HepG2 (cell line): Measurements from ENCODE around the gene MAP1LC3B. TPM values are rescaled to one million over a fixed set of nuclear protein-coding genes. Genes with fewer than 3 reads are reported as not detected.

Experiments
- ATAC-seq: fragments of 200-7000 bp; cut with Tn5 transposase; 3 replicates; pipeline ENCODE4 v1.9.1; 2020; ENCODE audit warnings: mild to moderate bottlenecking, moderate library complexity
- BruUV-seq: library from RNA; stranded (reverse); fragments of 400-500 nt; replicated peaks from 2 replicates; lab custom pipeline; 2021; lab: Mats Ljungman, UMichigan
- CTCF ChIA-PET: fragments of 300-600 bp; formaldehyde crosslinking; extraction: SDS; loops from one replicate; lab custom pipeline; 2021; ENCODE audit warnings: low total read pairs, inconsistent platforms, low intra/inter-chr PET ratio; lab: Yijun Ruan, JAX
- POLR2A ChIA-PET: fragments of 350-600 bp; sonication (Branson Sonifier 250); formaldehyde crosslinking; loops from one replicate; lab custom pipeline; 2020; ENCODE audit warnings: antibody characterized with exemption, inconsistent platforms; lab: Yijun Ruan, JAX
- DNase-seq: peaks from one replicate; pipeline ENCODE4 v3.0.0-alpha.2; 2015; ENCODE audit warnings: low spot score
- FAIRE-seq: peaks from 3 replicates; lab custom pipeline; 2011; peaks lifted over from hg19 to GRCh38; lab: Jason Lieb, UNC
- H2AFZ ChIP-seq: one replicate; pipeline ENCODE4 v1.6.1; 2011; ENCODE audit warnings: low read length, inconsistent platforms
- H3K27ac ChIP-seq: fragments of 300-600 bp; 3 replicates; pipeline ENCODE4 v1.8.0; 2011; ENCODE audit warnings: mixed run types, mild to moderate bottlenecking, mixed read lengths, low read length, inconsistent platforms; ENCODE audit not compliant: insufficient read depth; ENCODE audit errors: extremely low read length
- H3K27me3 ChIP-seq, 2 experiments: fragments of 200-600 bp in 1 of 2; 2 replicates in 1 of 2; 3 replicates in 1 of 2; pipeline versions ENCODE4 v1.6.0 to v1.8.0; 2011; ENCODE audit warnings: low read length in 2 of 2, mild to moderate bottlenecking in 2 of 2, moderate library complexity in 2 of 2, inconsistent platforms in 1 of 2; ENCODE audit not compliant: insufficient read depth in 2 of 2, control insufficient read depth in 1 of 2
- H3K36me3 ChIP-seq, 2 experiments: fragments of 200-600 bp in 1 of 2; replicated peaks in 1 of 2; 2 replicates in 1 of 2; 3 replicates in 1 of 2; pipeline versions ENCODE4 v1.5.1 to v1.8.0; 2011; ENCODE audit warnings: low read length in 2 of 2, inconsistent platforms in 1 of 2; ENCODE audit not compliant: insufficient read depth in 2 of 2, control insufficient read depth in 1 of 2
- H3K4me1 ChIP-seq: 2 replicates; pipeline ENCODE4 v1.5.1; 2012; ENCODE audit warnings: low read length, inconsistent platforms; ENCODE audit not compliant: insufficient read depth
- H3K4me2 ChIP-seq: 2 replicates; pipeline ENCODE4 v1.6.0; 2011; ENCODE audit warnings: low read depth, low read length, inconsistent platforms
- H3K4me3 ChIP-seq, 3 experiments: fragments of 200-600 bp in 1 of 3; sonication (generic), shearing (Covaris generic) in 1 of 3; replicated peaks in 1 of 3; 2 replicates each; pipeline ENCODE4 v1.5.1; 2011 to 2016; ENCODE audit warnings: low read length in 3 of 3, inconsistent platforms in 2 of 3, low read depth in 2 of 3, mild to moderate bottlenecking in 2 of 3, control low read depth in 1 of 3, mixed read lengths in 1 of 3; ENCODE audit not compliant: insufficient read depth in 1 of 3
- H3K79me2 ChIP-seq: one replicate; pipeline ENCODE4 v1.6.1; 2011; ENCODE audit warnings: low read length, inconsistent platforms; ENCODE audit not compliant: insufficient read depth
- H3K9ac ChIP-seq: 2 replicates; pipeline ENCODE4 v1.6.0; 2011; ENCODE audit warnings: mild to moderate bottlenecking, low read depth, low read length, inconsistent platforms; ENCODE audit not compliant: insufficient read depth
- H3K9me3 ChIP-seq: 2 replicates; pipeline ENCODE4 v1.5.1; 2012; ENCODE audit warnings: mild to moderate bottlenecking, low read length
- H4K20me1 ChIP-seq: 2 replicates; pipeline ENCODE4 v1.6.0; 2011; ENCODE audit warnings: inconsistent platforms, mild to moderate bottlenecking, low read length, moderate library complexity; ENCODE audit not compliant: insufficient read depth
- ARNT2 ChIP-seq: sonication (generic); formaldehyde crosslinking; IDR thresholded peaks from 2 replicates; pipeline ENCODE4 v1.8.0; 2022; ENCODE audit warnings: mild to moderate bottlenecking, low read depth, missing genetic modification reagents, moderate library complexity
- FOXP1 ChIP-seq, 2 experiments: fragments of 450-650 bp in 1 of 2; IDR thresholded peaks; 2 replicates each; pipeline ENCODE4 v1.6.1; 2017 to 2018; ENCODE audit warnings: antibody characterized with exemption in 1 of 2
- GABPB1 ChIP-seq: IDR thresholded peaks from 2 replicates; pipeline ENCODE4 v1.6.1; 2016; ENCODE audit warnings: mild to moderate bottlenecking, missing genetic modification reagents, moderate library complexity, missing compliant biosample characterization
- GPN1 ChIP-seq: sonication (generic); formaldehyde crosslinking; IDR thresholded peaks from 2 replicates; pipeline ENCODE4 v1.5.1; 2020; ENCODE audit warnings: missing genetic modification reagents, borderline replicate concordance
- IRF1 ChIP-seq: sonication (generic); formaldehyde crosslinking; IDR thresholded peaks from 2 replicates; pipeline ENCODE4 v1.4.0; 2020; ENCODE audit warnings: low read depth, mild to moderate bottlenecking, missing genetic modification reagents
- MAF1 ChIP-seq: sonication (generic); formaldehyde crosslinking; IDR thresholded peaks from 2 replicates; pipeline ENCODE4 v1.5.0; 2020; ENCODE audit warnings: missing genetic modification reagents, borderline replicate concordance
- NR2F1 ChIP-seq, 2 experiments: fragments of 450-650 bp in 1 of 2; formaldehyde crosslinking in 1 of 2; IDR thresholded peaks; 2 replicates each; pipeline versions ENCODE4 v1.5.0 to v1.6.1; 2016 to 2020; ENCODE audit warnings: mild to moderate bottlenecking in 1 of 2, missing compliant biosample characterization in 1 of 2, missing genetic modification reagents in 1 of 2, moderate library complexity in 1 of 2
- PPARG ChIP-seq: conservative IDR thresholded peaks from 2 replicates; pipeline ENCODE4 v1.6.1; 2016; ENCODE audit warnings: missing biosample characterization, missing genetic modification reagents
- TARDBP ChIP-seq: sonication (generic); formaldehyde crosslinking; IDR thresholded peaks from 2 replicates; pipeline ENCODE4 v1.8.0; 2022; ENCODE audit warnings: mild to moderate bottlenecking, missing genetic modification reagents
- TSC22D2 ChIP-seq: sonication (generic); formaldehyde crosslinking; IDR thresholded peaks from 2 replicates; pipeline ENCODE4 v1.5.1; 2020; ENCODE audit warnings: missing genetic modification reagents, mild to moderate bottlenecking, borderline replicate concordance
- ZBTB10 ChIP-seq: sonication (generic); formaldehyde crosslinking; IDR thresholded peaks from 2 replicates; pipeline ENCODE4 v1.4.0; 2020; ENCODE audit warnings: missing genetic modification reagents, borderline replicate concordance
- ZKSCAN5 ChIP-seq: sonication (generic); formaldehyde crosslinking; IDR thresholded peaks from 2 replicates; pipeline ENCODE4 v1.5.1; 2020; ENCODE audit warnings: mild to moderate bottlenecking, missing genetic modification reagents
- ZNF253 ChIP-seq: sonication (generic); formaldehyde crosslinking; IDR thresholded peaks from 2 replicates; pipeline ENCODE4 v1.8.0; 2022; ENCODE audit warnings: mild to moderate bottlenecking, missing genetic modification reagents, borderline replicate concordance
- ZNF264 ChIP-seq: sonication (generic); formaldehyde crosslinking; IDR thresholded peaks from 2 replicates; pipeline ENCODE4 v1.4.0; 2020; ENCODE audit warnings: missing genetic modification reagents
- ZNF513 ChIP-seq: sonication (generic); formaldehyde crosslinking; conservative IDR thresholded peaks from 2 replicates; pipeline ENCODE4 v1.5.0; 2020; ENCODE audit warnings: missing genetic modification reagents
- ZNF678 ChIP-seq: sonication (generic); formaldehyde crosslinking; IDR thresholded peaks from 2 replicates; pipeline ENCODE4 v1.4.0; 2020; ENCODE audit warnings: mild to moderate bottlenecking, missing genetic modification reagents
- ZNF879 ChIP-seq: sonication (generic); formaldehyde crosslinking; IDR thresholded peaks from 2 replicates; pipeline ENCODE4 v1.8.1; 2023; ENCODE audit warnings: missing genetic modification reagents
- WGBS: methylation state at CpG from one replicate; pipeline ENCODE4 v1.1.6; 2017; ENCODE audit warnings: low lambda C conversion rate; 5-methylcytosine and 5-hydroxymethylcytosine counted together
- in situ Hi-C: cut with HindIII; loops from 2 replicates; pipeline ENCODE4 v1.10.0; 2017; ENCODE audit warnings: low pct_unique_long_range_greater_than_20kb; ENCODE audit not compliant: extremely low pct_ligation_motif_present
- intact Hi-C: fragments of 100-400 bp; cut with micrococcal nuclease; formaldehyde crosslinking; loops from one replicate; pipeline ENCODE4 v1.10.0; 2022; ENCODE audit not compliant: unreplicated experiment
- polyA plus RNA-seq, 8 experiments: library from polyadenylated mRNA; depleted of rRNA in 3 of 8; stranded (reverse) in 7 of 8; unstranded in 1 of 8; fragments of >200 nt; fragmentation: Illumina TruSeq in 4 of 8; extraction: Trizol in 4 of 8; gene quantifications; 2 replicates each; pipeline versions ENCODE4 v1.2.1 to v1.2.3, GENCODE V29; 2011 to 2016; ENCODE audit warnings: low read depth in 4 of 8, missing spikeins in 1 of 8, mixed read lengths in 1 of 8; ENCODE audit not compliant: insufficient read depth in 1 of 8
- total RNA-seq, 5 experiments: library from RNA; depleted of rRNA; stranded (reverse); fragments of >200 nt; fragmentation: Illumina TruSeq; extraction: Trizol; gene quantifications; 2 replicates each; pipeline ENCODE4 v1.2.3, GENCODE V29; 2016; ENCODE audit warnings: low read depth in 1 of 5

Gene MAP1LC3B
- total and polyA plus RNA-seq, 2 of the 13 experiments (the other 11 are each of a cell fraction or from before 2014, with no cell fraction given) = 15.7 to 37.4 TPM

- TF ChIP-seq ZNF513 (no peak), TARDBP (CRISPR knock-in tag) (peak; percentile 80), ZKSCAN5 (CRISPR knock-in tag) (no peak), GABPB1 (CRISPR knock-in tag) (peak; percentile 69), ARNT2 (CRISPR knock-in tag) (peak; percentile 74), TSC22D2 (CRISPR knock-in tag) (no peak)
These were observed 4.0 kb upstream of the MAP1LC3B start (continued) for GRCh38 chr16:87387942-87388817.

- H3K27ac ChIP-seq = peak overlapping the region; percentile 66
- no peaks in the 10 kb centered on the region for H3K9me3 ChIP-seq
- H3K79me2 ChIP-seq = peaks cover 19% of the 10 kb centered on the region
- ATAC-seq = no peak
- in situ Hi-C loops = loop anchor here (25.0 kb wide), 1 partner anchor 474 kb away; the partner anchor contains the start of gene SLC7A5
- no peaks in the 10 kb centered on the region for H3K36me3 ChIP-seq
- intact Hi-C loops = loop anchor here (10.0 kb wide), 2 partner anchors 96 to 466 kb away; no protein-coding TSS in a partner anchor
- ChIA-PET CTCF (no interaction called here), POLR2A (interaction anchor here (0.7 to 4.2 kb wide), 22 partner anchors 9 to 148 kb away, joined by 3 to 62 read pairs (median 4); partner anchors contain the start of gene C16orf95)
- no TSS peak for BruUV-seq
- H3K4me2 ChIP-seq = peak overlapping the region; percentile 62
- H2AFZ ChIP-seq = no peak overlapping the region
- peak overlapping the region in 2 of 3 experiments; percentile 5 to 31; a peak in 1 of 6 replicates for H3K4me3 ChIP-seq
- H3K27me3 ChIP-seq = no peaks in the 10 kb centered on the region; a peak in 1 of 5 replicates
- peaks cover 64% of the 10 kb centered on the region for H3K4me1 ChIP-seq
- FAIRE-seq = no peak
- peak overlapping the region; percentile 34 for H3K9ac ChIP-seq
- H4K20me1 ChIP-seq = peaks cover 11% of the 10 kb centered on the region
- WGBS = 0% methylated on average over 1 of the region's 1 CpG
- DNase-seq = no peak
- TF ChIP-seq ZBTB10 (CRISPR knock-in tag) = no peak
- TF ChIP-seq ZNF879 (CRISPR knock-in tag) = no peak
- TF ChIP-seq ZNF678 (CRISPR knock-in tag) = no peak
- TF ChIP-seq FOXP1 (IDR thresholded peaks at IDR 0.05) = no peak
- TF ChIP-seq FOXP1 (CRISPR knock-in tag; IDR thresholded peaks at IDR 0.05) = no peak
- TF ChIP-seq NR2F1 (CRISPR knock-in tag; IDR thresholded peaks at IDR 0.05) = no peak
- no peak for TF ChIP-seq PPARG (CRISPR knock-in tag)
- TF ChIP-seq IRF1 (CRISPR knock-in tag) = no peak
- no peak for TF ChIP-seq ZNF253 (CRISPR knock-in tag)
- TF ChIP-seq ZNF264 (CRISPR knock-in tag) = no peak
- TF ChIP-seq MAF1 = no peak
- no peak for TF ChIP-seq GPN1 (CRISPR knock-in tag)
These were observed 3.4 kb upstream of the MAP1LC3B start for GRCh38 chr16:87388818-87389134.
